ENCODE measurements around the gene PCDHGA11.

- no peak for TF ChIP-seq POLR2A (IDR thresholded peaks at IDR 0.05; ENCODE audit: low read length)
- TF ChIP-seq GATA1 (IDR thresholded peaks at IDR 0.05; ENCODE audit: low read depth, low read length) = no peak
Observed at GRCh38 chr5:141388661-141389060, 32.2 kb upstream of the PCDHGA11 start.
